LNCaP clone FGC (cell line): Measurements from ENCODE around the gene GALNT4.

Source experiments
- DNase-seq: peaks from one replicate; pipeline ENCODE4 v3.0.0-alpha.2; 2011; ENCODE audit warnings: low read depth
- H3K4me3 ChIP-seq: 2 replicates; pipeline ENCODE4 v1.5.1; 2011; ENCODE audit warnings: mild to moderate bottlenecking, low read depth, low read length, control low read depth
- CTCF ChIP-seq: IDR thresholded peaks from 2 replicates; pipeline ENCODE4 v1.5.1; 2012; ENCODE audit warnings: mild to moderate bottlenecking; ENCODE audit not compliant: control insufficient read depth, insufficient read depth; ENCODE audit errors: extremely low read depth

Gene GALNT4

GRCh38 chr12:89537389-89537788, 12.8 kb upstream of the GALNT4 start:
- DNase-seq = no peak
- H3K4me3 ChIP-seq = no peak overlapping the region
- TF ChIP-seq CTCF = no peak

- no peak overlapping the region for H3K4me3 ChIP-seq
- peak; percentile 82 for TF ChIP-seq CTCF
- DNase-seq = no peak
Measured at GRCh38 chr12:89529738-89530137, 5.1 kb upstream of the GALNT4 start.

GRCh38 chr12:89528434-89528833, 3.8 kb upstream of the GALNT4 start:
- TF ChIP-seq CTCF = no peak
- DNase-seq = no peak
- H3K4me3 ChIP-seq = no peak overlapping the region

- TF ChIP-seq CTCF = no peak
- DNase-seq = peak; percentile 68
- H3K4me3 ChIP-seq = peak within 1 kb of the TSS; percentile 87
Measured at GRCh38 chr12:89525824-89526770, 1.5 kb upstream of the GALNT4 start, which contains the start of gene POC1B. Gene POC1B, minus strand, starts transcription at chr12:89526047. Its CDS starts 152 bp downstream, at chr12:89525895.

GRCh38 chr12:89525305-89525823, 768 bp upstream of the GALNT4 start:
- peak overlapping the region; percentile 87 for H3K4me3 ChIP-seq
- DNase-seq = no peak
- no peak for TF ChIP-seq CTCF

- H3K4me3 ChIP-seq = peak overlapping the region; percentile 87
- no peak for TF ChIP-seq CTCF
- DNase-seq = no peak
Measured at GRCh38 chr12:89523843-89524540, 604 bp downstream of the GALNT4 start.
